Measurements from ENCODE around the gene GABARAP. TPM values are rescaled to one million over a fixed set of nuclear protein-coding genes. Genes with fewer than 3 reads are reported as not detected.

Gene GABARAP
- 396 TPM for total RNA-seq

DNA sequence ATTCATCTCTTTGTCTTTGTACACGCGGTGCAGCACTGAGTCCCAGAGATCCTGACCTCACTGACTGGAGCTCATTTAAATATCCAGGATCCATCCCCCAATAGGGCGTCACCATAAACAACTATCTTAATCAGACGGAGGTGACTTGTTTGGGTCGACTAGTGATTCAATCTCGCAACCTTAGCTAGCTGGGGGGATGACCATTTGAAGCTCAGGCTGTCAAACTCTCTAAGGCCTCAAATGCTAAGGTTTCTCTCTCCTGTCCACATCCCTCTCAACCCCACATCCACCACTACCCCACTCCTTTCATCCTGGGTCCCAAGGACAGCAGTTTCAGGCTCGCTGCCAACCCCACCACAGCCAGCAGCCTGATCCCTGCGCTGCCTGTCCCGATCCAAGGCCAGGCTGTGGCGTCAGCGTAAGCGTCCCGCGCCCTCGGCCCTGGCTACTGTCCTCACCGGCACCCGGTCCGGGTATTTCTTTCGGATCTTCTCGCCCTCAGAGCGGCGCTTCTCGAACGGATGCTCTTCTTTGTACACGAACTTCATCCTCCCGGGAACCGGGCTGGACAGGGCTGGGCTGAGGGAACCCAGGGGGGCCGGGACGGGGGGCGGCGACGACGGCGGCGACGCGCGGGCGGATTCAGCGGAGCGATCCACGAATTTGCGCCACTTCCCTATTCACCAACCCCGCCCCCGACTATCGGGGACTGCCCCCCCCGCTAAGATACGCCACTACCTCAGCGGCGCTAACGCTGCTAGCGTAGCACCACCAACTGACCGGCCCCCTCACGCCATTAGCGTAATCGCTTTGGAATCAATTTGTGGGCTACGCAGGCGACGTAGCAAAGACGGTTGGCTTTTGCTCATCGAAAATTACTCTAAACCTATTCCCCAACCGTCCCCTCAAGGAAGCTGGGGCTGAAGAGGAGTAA is at the start of gene GABARAP:
GABARAP (minus strand) TSS at position 667 of the 934 bp plus-strand sequence; CDS start at position 548, 119 bp downstream.
- H3K4me1 ChIP-seq (ENCODE audit: insufficient read depth, low read length): peaks cover 34% of the 10 kb centered on the region
- no peaks in the 10 kb centered on the region for H3K9me3 ChIP-seq (ENCODE audit: low read depth, low read length)
- peak within 1 kb of the TSS; percentile 100 for H3K4me3 ChIP-seq (ENCODE audit: low read length)
- H3K27me3 ChIP-seq (ENCODE audit: insufficient read depth, low read length): no peaks in the 10 kb centered on the region

DNA sequence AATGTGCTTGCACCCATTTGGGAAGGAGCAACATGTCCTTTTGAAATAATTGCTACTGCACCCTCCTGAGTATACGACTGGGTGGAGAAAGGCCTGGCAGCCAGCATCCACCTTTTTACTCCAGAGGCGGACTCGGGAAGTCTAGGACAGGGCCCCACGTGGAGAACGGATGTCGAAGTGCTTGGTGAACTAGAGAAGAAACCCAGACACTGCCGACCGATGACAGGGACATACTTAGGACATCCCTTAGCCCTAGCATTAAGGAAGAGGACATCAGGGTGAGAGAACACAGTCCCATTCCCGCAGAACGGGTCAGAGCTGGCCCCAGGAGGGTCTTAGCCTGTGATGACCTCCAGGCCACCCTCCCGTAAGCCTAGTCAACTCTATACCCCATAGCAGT is 48.4 kb upstream of the GABARAP start:
- Histone ChIP-seq H3K9me3 (ENCODE audit: low read depth, low read length) (no peaks in the 10 kb centered on the region), H3K4me1 (ENCODE audit: insufficient read depth, low read length) (peaks cover 16% of the 10 kb centered on the region), H3K27me3 (ENCODE audit: insufficient read depth, low read length) (peaks cover 27% of the 10 kb centered on the region), H3K4me3 (ENCODE audit: low read length) (no peak overlapping the region)

- no peaks in the 10 kb centered on the region for H3K9me3 ChIP-seq (ENCODE audit: low read depth, low read length)
- peaks cover 12% of the 10 kb centered on the region for H3K4me1 ChIP-seq (ENCODE audit: insufficient read depth, low read length)
- H3K27me3 ChIP-seq (ENCODE audit: insufficient read depth, low read length): peaks cover 22% of the 10 kb centered on the region
- H3K4me3 ChIP-seq (ENCODE audit: low read length): no peak overlapping the region
Measured at GRCh38 chr17:7290166-7290565, 47.9 kb upstream of the GABARAP start.

DNA sequence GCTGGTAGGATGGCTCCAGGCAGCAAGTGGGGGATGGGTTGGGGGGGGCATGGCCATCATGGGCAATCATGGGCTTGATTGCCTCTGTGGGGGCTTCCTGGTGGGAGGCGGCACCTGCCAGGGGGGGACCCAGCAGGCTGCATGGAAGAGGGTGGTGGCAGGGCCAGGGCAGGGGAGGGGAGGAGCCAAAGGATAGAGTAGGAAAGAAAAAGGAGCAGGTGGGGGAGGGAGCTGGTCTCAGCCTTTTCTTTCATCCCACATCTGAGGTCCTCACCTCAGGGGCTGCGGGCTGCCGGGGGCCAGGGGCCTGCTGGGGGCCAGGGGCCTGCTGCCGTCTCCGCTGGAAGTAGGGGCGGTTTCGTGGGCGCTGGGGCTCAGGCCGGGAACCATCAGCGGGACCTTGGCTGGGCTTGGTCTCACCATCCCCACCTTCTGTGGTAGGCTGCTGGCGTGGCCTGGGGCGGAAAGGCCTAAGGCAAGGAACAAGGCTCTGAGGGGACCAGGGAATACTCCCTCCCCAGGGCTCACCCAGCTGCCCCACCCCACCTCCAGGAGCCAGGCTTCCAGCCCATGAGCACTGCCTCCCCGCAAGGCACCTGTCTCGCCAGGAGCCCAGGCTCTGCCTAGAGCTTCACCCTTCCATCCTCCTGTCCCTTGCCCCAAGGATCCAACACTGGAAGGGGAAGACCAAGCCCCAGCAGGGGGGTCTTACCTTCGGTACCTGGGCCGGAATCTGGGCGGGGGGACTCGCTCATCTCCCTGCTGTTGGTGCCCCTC is 47.2 kb upstream of the GABARAP start:
- H3K4me3 ChIP-seq (ENCODE audit: low read length): no peak overlapping the region
- peaks cover 6% of the 10 kb centered on the region for H3K4me1 ChIP-seq (ENCODE audit: insufficient read depth, low read length)
- no peaks in the 10 kb centered on the region for H3K9me3 ChIP-seq (ENCODE audit: low read depth, low read length)
- peaks cover 17% of the 10 kb centered on the region for H3K27me3 ChIP-seq (ENCODE audit: insufficient read depth, low read length)

- Histone ChIP-seq H3K9me3 (ENCODE audit: low read depth, low read length) (no peaks in the 10 kb centered on the region), H3K4me3 (ENCODE audit: low read length) (no peak overlapping the region)
Measured at GRCh38 chr17:7285679-7286078, 43.4 kb upstream of the GABARAP start.

GRCh38 chr17:7284911-7285310 is 42.7 kb upstream of the GABARAP start:
- H3K4me3 ChIP-seq (ENCODE audit: low read length): no peak overlapping the region
- peaks cover 27% of the 10 kb centered on the region for H3K4me1 ChIP-seq (ENCODE audit: insufficient read depth, low read length)
- H3K27me3 ChIP-seq (ENCODE audit: insufficient read depth, low read length): peaks cover 19% of the 10 kb centered on the region
- H3K9me3 ChIP-seq (ENCODE audit: low read depth, low read length): no peaks in the 10 kb centered on the region

More at GRCh38 chr17:7285679-7286078, 43.4 kb upstream of the GABARAP start:
- Histone ChIP-seq H3K4me1 (ENCODE audit: insufficient read depth, low read length) (peaks cover 22% of the 10 kb centered on the region), H3K27me3 (ENCODE audit: insufficient read depth, low read length) (peaks cover 19% of the 10 kb centered on the region)

- H3K27me3 ChIP-seq (ENCODE audit: insufficient read depth, low read length): peaks cover 19% of the 10 kb centered on the region
- H3K4me3 ChIP-seq (ENCODE audit: low read length): no peak overlapping the region
- H3K4me1 ChIP-seq (ENCODE audit: insufficient read depth, low read length): peaks cover 27% of the 10 kb centered on the region
- H3K9me3 ChIP-seq (ENCODE audit: low read depth, low read length): no peaks in the 10 kb centered on the region
Measured at GRCh38 chr17:7283471-7284216, 41.4 kb upstream of the GABARAP start.

GRCh38 chr17:7282752-7283321 is 40.6 kb upstream of the GABARAP start:
- H3K27me3 ChIP-seq (ENCODE audit: insufficient read depth, low read length): peaks cover 19% of the 10 kb centered on the region

DNA sequence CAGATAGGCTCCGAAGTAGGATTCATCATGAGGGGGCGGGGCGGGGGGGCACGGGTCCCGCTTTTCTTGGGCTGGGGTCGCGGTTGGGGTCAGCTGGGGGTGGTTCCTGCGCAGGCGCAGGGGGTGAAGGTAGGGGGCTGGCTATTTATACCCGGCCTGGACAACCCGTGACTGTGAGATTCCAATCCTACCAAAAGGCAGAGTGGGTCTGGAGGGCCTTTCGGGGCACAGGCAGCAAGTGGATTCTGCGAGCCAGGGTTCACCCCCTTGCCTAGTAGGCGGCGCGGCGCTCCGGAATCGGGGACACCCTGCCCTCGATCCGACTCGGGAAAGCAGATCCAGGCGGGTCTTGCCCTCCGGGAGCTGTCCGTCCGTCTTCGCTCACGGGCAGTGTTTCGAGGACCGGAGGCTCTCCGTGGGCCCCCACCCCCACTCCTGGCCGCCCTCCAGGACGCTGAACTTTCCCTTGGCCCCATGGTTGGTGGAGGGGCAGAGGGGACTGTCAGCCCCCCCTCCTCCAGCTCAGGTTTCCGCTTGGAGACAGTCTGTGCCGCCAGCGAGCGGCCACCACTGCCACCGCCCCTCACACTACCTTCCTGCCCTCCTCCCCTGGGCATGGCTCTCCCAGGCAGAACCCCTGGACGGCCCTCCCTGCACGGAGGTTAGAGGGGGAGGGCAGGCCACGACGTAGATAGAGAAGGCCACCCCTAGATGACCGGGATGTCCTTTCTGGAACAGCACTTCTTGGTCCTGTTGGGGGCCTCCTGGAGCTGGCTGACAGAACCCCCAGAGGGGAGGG is 39.9 kb upstream of the GABARAP start:
- H3K4me3 ChIP-seq (ENCODE audit: low read length): no peak overlapping the region
- no peaks in the 10 kb centered on the region for H3K9me3 ChIP-seq (ENCODE audit: low read depth, low read length)
- H3K27me3 ChIP-seq (ENCODE audit: insufficient read depth, low read length): peaks cover 19% of the 10 kb centered on the region
- peaks cover 27% of the 10 kb centered on the region for H3K4me1 ChIP-seq (ENCODE audit: insufficient read depth, low read length)

More at GRCh38 chr17:7282752-7283321, 40.6 kb upstream of the GABARAP start:
- Histone ChIP-seq H3K4me1 (ENCODE audit: insufficient read depth, low read length) (peaks cover 27% of the 10 kb centered on the region), H3K9me3 (ENCODE audit: low read depth, low read length) (no peaks in the 10 kb centered on the region), H3K4me3 (ENCODE audit: low read length) (no peak overlapping the region)

DNA sequence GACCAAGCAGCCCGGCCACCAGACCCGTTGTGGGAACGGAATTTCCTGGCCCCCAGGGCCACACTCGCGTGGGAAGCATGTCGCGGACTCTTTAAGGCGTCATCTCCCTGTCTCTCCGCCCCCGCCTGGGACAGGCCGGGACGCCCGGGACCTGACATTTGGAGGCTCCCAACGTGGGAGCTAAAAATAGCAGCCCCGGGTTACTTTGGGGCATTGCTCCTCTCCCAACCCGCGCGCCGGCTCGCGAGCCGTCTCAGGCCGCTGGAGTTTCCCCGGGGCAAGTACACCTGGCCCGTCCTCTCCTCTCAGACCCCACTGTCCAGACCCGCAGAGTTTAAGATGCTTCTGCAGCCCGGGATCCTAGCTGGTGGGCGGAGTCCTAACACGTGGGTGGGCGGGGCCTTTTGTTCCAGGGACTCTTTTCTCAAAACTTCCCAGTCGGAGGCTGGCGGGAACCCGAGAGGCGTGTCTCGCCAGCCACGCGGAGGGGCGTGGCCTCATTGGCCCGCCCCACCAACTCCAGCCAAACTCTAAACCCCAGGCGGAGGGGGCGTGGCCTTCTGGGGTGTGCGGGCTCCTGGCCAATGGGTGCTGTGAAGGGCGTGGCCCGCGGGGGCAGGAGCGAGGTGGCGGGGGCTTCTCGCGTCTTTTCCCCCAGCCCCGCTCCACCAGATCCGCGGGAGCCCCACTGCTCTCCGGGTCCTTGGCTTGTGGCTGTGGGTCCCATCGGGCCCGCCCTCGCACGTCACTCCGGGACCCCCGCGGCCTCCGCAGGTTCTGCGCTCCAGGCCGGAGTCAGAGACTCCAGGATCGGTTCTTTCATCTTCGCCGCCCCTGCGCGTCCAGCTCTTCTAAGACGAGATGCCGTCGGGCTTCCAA is 39.1 kb upstream of the GABARAP start, which contains the start of gene SLC2A4:
SLC2A4 (plus strand) TSS at position 645 of the 879 bp plus-strand sequence; CDS start at position 862, 217 bp downstream.
- Histone ChIP-seq H3K4me3 (ENCODE audit: low read length) (peak within 1 kb of the TSS; percentile 15), H3K9me3 (ENCODE audit: low read depth, low read length) (no peaks in the 10 kb centered on the region), H3K27me3 (ENCODE audit: insufficient read depth, low read length) (peaks cover 19% of the 10 kb centered on the region), H3K4me1 (ENCODE audit: insufficient read depth, low read length) (peaks cover 27% of the 10 kb centered on the region)

- Histone ChIP-seq H3K4me3 (ENCODE audit: low read length) (no peak overlapping the region), H3K27me3 (ENCODE audit: insufficient read depth, low read length) (peaks cover 19% of the 10 kb centered on the region), H3K4me1 (ENCODE audit: insufficient read depth, low read length) (peaks cover 27% of the 10 kb centered on the region), H3K9me3 (ENCODE audit: low read depth, low read length) (no peaks in the 10 kb centered on the region)
Measured at GRCh38 chr17:7280519-7281073, 38.3 kb upstream of the GABARAP start.

DNA sequence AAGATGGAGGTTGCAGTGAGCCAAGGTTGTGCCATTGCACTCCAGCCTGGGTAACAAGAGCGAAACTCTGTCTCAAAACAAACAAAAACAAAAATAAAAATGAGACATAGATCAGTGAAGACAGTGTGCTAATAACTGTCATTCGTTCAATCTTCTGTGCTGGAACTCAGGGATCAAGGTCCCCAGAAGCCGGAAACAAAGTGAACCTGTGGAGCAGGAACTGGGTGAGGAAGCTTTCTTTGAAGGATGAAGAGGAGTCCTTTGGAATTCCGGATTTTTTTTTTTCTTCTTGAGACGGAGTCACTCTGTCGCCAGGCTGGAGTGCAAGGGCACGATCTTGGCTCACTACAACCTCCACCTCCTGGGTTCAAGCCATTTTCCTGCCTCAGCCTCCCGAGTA is 37.2 kb upstream of the GABARAP start:
- Histone ChIP-seq H3K4me1 (ENCODE audit: insufficient read depth, low read length) (peaks cover 27% of the 10 kb centered on the region), H3K4me3 (ENCODE audit: low read length) (no peak overlapping the region), H3K27me3 (ENCODE audit: insufficient read depth, low read length) (peaks cover 19% of the 10 kb centered on the region), H3K9me3 (ENCODE audit: low read depth, low read length) (no peaks in the 10 kb centered on the region)

DNA sequence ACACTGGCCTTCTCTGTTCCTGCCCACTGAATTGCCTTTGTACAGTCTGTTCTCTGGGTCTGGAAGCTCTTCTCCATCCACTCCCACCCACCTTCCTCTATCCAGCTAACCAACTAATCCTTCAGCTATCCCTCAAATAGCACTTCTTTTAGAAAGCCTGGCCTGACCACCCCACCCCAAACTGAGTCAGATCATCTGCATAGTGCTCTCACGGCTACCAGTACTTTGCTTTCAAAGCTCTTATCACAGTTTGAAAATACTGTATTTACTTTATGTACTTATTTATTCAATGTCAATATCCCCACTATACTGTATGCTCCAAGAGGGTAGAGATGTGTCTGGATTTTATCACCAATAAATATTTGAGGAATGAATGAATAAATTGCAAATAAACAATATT is 24.5 kb upstream of the GABARAP start:
- peaks cover 21% of the 10 kb centered on the region for H3K27me3 ChIP-seq (ENCODE audit: insufficient read depth, low read length)
- peaks cover 20% of the 10 kb centered on the region for H3K4me1 ChIP-seq (ENCODE audit: insufficient read depth, low read length)
- no peaks in the 10 kb centered on the region for H3K9me3 ChIP-seq (ENCODE audit: low read depth, low read length)
- no peak overlapping the region for H3K4me3 ChIP-seq (ENCODE audit: low read length)
